ENCODE measurements around the gene KLHL28.

KLHL28 gene

GRCh38 chr14:44897041-44897844, 64.5 kb downstream of the KLHL28 start:
- peak overlapping the region; percentile 99 for H2AFZ ChIP-seq (ENCODE audit: low read length)
- H3K4me1 ChIP-seq (ENCODE audit: insufficient read depth, low read length, poor library complexity, severe bottlenecking), result peaks cover 15% of the 10 kb centered on the region
- TF ChIP-seq CTCF (conservative IDR thresholded peaks at IDR 0.05; ENCODE audit: low read length) (no peak), EZH2phosphoT487 (IDR thresholded peaks at IDR 0.05; ENCODE audit: borderline replicate concordance) (no peak)
- no peaks in the 10 kb centered on the region for H3K36me3 ChIP-seq (ENCODE audit: insufficient read depth, low read length)
- H4K20me1 ChIP-seq (ENCODE audit: insufficient read depth, low read length, poor library complexity, severe bottlenecking), result no peaks in the 10 kb centered on the region
- peak overlapping the region; percentile 83 for H3K9ac ChIP-seq (ENCODE audit: low read depth, low read length, poor library complexity, severe bottlenecking)
- peaks cover 7% of the 10 kb centered on the region; the same call in 1 of the 2 replicates for H3K79me2 ChIP-seq (ENCODE audit: insufficient read depth, low read length)
- H3K9me3 ChIP-seq (ENCODE audit: insufficient read depth, low read depth, low read length), result no peaks in the 10 kb centered on the region
- H3K9me2 ChIP-seq (replicated peaks; ENCODE audit: low read depth, low read length), result no peaks in the 10 kb centered on the region
- peak overlapping the region; percentile 92 for H3K4me2 ChIP-seq (ENCODE audit: low read depth, low read length, poor library complexity, severe bottlenecking)
- H3K4me3 ChIP-seq (ENCODE audit: low read length, poor library complexity, severe bottlenecking), result peak overlapping the region; percentile 95
- no peaks in the 10 kb centered on the region for H3F3A ChIP-seq (ENCODE audit: low read depth)
- H3K27me3 ChIP-seq (ENCODE audit: insufficient read depth, low read length, poor library complexity, severe bottlenecking), result no peaks in the 10 kb centered on the region

- H3K4me1 ChIP-seq (ENCODE audit: insufficient read depth, low read length, poor library complexity, severe bottlenecking), result peaks cover 15% of the 10 kb centered on the region
- no peaks in the 10 kb centered on the region for H3K36me3 ChIP-seq (ENCODE audit: insufficient read depth, low read length)
- H3F3A ChIP-seq (ENCODE audit: low read depth), result no peaks in the 10 kb centered on the region
- peak overlapping the region; percentile 87 for H2AFZ ChIP-seq (ENCODE audit: low read length)
- H3K27me3 ChIP-seq (ENCODE audit: insufficient read depth, low read length, poor library complexity, severe bottlenecking), result no peaks in the 10 kb centered on the region
- peak overlapping the region; percentile 49 for H3K4me2 ChIP-seq (ENCODE audit: low read depth, low read length, poor library complexity, severe bottlenecking)
- H3K79me2 ChIP-seq (ENCODE audit: insufficient read depth, low read length), result peaks cover 7% of the 10 kb centered on the region; the same call in 1 of the 2 replicates
- H4K20me1 ChIP-seq (ENCODE audit: insufficient read depth, low read length, poor library complexity, severe bottlenecking), result no peaks in the 10 kb centered on the region
- no peak overlapping the region for H3K9ac ChIP-seq (ENCODE audit: low read depth, low read length, poor library complexity, severe bottlenecking)
- peak overlapping the region; percentile 95 for H3K4me3 ChIP-seq (ENCODE audit: low read length, poor library complexity, severe bottlenecking)
- H3K9me3 ChIP-seq (ENCODE audit: insufficient read depth, low read depth, low read length), result no peaks in the 10 kb centered on the region
- TF ChIP-seq CTCF (conservative IDR thresholded peaks at IDR 0.05; ENCODE audit: low read length) (no peak), EZH2phosphoT487 (IDR thresholded peaks at IDR 0.05; ENCODE audit: borderline replicate concordance) (no peak)
- no peaks in the 10 kb centered on the region for H3K9me2 ChIP-seq (replicated peaks; ENCODE audit: low read depth, low read length)
These were observed 65.3 kb downstream of the KLHL28 start for GRCh38 chr14:44896275-44897040.

- Histone ChIP-seq H3K36me3 (ENCODE audit: insufficient read depth, low read length) (no peaks in the 10 kb centered on the region), H3K27me3 (ENCODE audit: insufficient read depth, low read length, poor library complexity, severe bottlenecking) (no peaks in the 10 kb centered on the region), H2AFZ (ENCODE audit: low read length) (no peak overlapping the region), H3K9me3 (ENCODE audit: insufficient read depth, low read depth, low read length) (no peaks in the 10 kb centered on the region), H3K79me2 (ENCODE audit: insufficient read depth, low read length) (peaks cover 7% of the 10 kb centered on the region; the same call in 1 of the 2 replicates), H3K9ac (ENCODE audit: low read depth, low read length, poor library complexity, severe bottlenecking) (no peak overlapping the region), H3F3A (ENCODE audit: low read depth) (no peaks in the 10 kb centered on the region), H4K20me1 (ENCODE audit: insufficient read depth, low read length, poor library complexity, severe bottlenecking) (no peaks in the 10 kb centered on the region), H3K4me1 (ENCODE audit: insufficient read depth, low read length, poor library complexity, severe bottlenecking) (peaks cover 15% of the 10 kb centered on the region), H3K4me3 (ENCODE audit: low read length, poor library complexity, severe bottlenecking) (no peak overlapping the region), H3K4me2 (ENCODE audit: low read depth, low read length, poor library complexity, severe bottlenecking) (no peak overlapping the region), H3K9me2 (replicated peaks; ENCODE audit: low read depth, low read length) (no peaks in the 10 kb centered on the region)
- no peak for TF ChIP-seq CTCF (conservative IDR thresholded peaks at IDR 0.05; ENCODE audit: low read length)
- no peak for TF ChIP-seq EZH2phosphoT487 (IDR thresholded peaks at IDR 0.05; ENCODE audit: borderline replicate concordance)
These were observed 66.0 kb downstream of the KLHL28 start for GRCh38 chr14:44895716-44896115.

Data from Loucy (cell line).